ENCODE measurements around the gene TAF11L3.
"Not testable (repeated sequence)": the region's sequence is repeated elsewhere in the genome, so short reads cannot be mapped to it uniquely, and the experiment has no call there.

Gene TAF11L3

DNA sequence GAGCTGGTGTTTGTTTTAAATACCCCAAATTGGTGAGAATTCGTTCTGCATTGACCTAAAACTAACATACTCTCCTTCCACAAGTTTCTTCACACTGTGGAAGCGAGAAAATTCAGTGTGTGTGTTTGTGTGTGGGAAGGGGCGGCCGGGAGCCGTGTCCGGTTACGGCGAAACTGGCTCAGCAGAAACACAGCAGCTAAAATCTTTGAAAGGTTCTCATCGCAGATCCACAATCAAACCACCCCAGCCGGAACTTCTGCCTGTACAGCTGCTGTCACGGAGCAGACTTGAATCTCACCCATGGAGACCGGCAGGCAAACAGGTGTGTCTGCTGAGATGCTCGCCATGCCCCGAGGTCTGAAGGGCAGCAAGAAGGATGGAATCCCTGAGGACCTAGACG, at the start of gene TAF11L3:
Gene TAF11L3, plus strand, starts transcription at position 301 of the 400 bp plus-strand sequence.
- not testable (repeated sequence) for H3K27ac ChIP-seq

DNA sequence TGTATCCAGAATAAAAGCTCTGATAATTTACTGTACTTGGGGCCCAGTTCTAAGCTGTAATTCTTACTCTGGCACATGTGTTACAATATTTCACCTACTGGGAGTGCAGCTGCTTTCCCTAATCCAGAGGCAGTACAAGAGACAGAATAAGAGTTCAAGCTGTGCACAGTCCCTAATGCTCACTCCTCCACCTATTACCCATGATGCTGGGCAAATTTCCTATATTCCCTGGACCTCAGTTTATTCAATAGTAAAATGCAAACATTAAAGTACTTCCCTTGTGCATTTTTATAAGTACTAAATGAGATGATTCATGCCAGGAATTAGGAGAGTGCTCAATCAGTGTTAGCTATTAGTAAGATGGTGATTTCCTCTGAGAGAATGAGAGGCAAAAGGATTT, 48.1 kb upstream of the TAF11L3 start:
- TF ChIP-seq, protein P1, sequence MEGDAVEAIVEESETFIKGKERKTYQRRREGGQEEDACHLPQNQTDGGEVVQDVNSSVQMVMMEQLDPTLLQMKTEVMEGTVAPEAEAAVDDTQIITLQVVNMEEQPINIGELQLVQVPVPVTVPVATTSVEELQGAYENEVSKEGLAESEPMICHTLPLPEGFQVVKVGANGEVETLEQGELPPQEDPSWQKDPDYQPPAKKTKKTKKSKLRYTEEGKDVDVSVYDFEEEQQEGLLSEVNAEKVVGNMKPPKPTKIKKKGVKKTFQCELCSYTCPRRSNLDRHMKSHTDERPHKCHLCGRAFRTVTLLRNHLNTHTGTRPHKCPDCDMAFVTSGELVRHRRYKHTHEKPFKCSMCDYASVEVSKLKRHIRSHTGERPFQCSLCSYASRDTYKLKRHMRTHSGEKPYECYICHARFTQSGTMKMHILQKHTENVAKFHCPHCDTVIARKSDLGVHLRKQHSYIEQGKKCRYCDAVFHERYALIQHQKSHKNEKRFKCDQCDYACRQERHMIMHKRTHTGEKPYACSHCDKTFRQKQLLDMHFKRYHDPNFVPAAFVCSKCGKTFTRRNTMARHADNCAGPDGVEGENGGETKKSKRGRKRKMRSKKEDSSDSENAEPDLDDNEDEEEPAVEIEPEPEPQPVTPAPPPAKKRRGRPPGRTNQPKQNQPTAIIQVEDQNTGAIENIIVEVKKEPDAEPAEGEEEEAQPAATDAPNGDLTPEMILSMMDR (conservative IDR thresholded peaks at IDR 0.05), result no peak
- no peak for TF ChIP-seq ZFX (IDR thresholded peaks at IDR 0.05)
- no peak overlapping the region for H3K27ac ChIP-seq

DNA sequence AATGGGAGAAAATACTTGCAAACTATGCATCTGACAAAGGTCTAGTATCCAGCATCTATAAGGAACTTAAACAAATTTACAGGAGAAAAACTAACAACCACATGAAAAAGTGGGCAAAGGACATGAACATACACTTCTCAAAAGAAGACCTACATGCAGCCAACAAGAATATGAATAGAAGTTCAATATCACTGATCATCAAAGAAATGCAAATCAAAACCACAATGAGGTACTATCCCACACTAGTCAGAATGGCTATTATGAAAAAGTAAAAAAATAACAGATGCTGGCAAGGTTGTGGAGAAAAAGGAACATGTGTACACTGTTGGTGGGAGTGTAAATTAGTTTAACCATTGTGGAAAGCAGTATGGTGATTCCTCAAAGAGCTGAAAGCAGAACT, 43.1 kb upstream of the TAF11L3 start:
- H3K27ac ChIP-seq, result not testable (repeated sequence)

DNA sequence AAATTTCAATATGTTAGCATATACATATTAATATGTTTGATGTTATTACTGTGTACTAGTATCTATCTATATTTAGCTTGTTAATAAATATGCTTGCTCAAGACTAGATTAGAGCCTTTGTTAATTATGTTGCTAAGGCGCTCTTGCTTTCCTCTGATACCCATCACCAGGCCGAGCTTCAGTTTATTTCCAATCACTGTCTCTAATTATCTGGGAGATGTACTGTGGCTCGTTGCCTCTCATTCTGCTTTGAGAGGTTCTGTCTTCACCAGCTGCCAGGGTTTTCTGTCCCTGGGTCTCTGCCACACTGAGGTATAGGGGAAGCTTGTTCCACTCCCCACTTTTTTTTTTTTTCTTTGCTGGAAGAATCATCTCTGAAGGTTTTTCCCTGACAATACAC, 41.1 kb upstream of the TAF11L3 start:
- no peak overlapping the region for H3K27ac ChIP-seq
- TF ChIP-seq, protein P1 (conservative IDR thresholded peaks at IDR 0.05), result no peak
- TF ChIP-seq ZFX (IDR thresholded peaks at IDR 0.05), result no peak

DNA sequence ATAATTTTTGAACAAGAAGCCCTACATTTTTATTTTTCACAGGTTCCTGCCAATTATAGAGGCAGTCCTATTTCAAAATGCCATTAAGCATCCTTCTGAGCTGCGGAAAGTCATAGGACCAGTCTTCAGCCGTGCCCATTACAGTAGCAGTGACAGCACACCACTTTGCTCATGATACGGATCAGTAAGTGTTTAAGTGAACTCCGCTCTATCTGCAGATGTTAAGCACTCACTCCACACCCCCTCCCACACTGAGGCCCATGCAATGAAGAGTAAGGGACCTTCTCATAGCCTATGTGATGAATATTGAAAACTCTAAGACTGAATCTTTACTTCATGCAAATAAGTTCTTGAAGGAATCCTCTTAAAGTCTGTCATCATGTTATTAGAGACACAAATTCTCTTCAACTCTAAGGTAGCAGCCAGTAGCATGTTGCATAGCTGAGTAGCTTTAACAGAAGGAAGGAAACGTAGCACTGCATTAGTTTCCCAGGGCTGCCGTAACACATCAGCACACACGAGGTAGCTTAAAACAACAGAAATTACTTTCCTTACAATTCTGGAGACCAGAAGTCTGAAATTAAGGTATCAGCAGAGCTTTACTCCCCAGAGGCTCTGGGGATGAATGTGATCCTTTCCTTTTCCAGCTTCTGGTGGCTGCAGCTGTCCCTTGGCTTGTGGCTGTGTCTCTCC, 40.4 kb upstream of the TAF11L3 start:
- no peak overlapping the region for H3K27ac ChIP-seq
- no peak for TF ChIP-seq ZFX (IDR thresholded peaks at IDR 0.05)
- TF ChIP-seq, protein P1 (conservative IDR thresholded peaks at IDR 0.05), result no peak

DNA sequence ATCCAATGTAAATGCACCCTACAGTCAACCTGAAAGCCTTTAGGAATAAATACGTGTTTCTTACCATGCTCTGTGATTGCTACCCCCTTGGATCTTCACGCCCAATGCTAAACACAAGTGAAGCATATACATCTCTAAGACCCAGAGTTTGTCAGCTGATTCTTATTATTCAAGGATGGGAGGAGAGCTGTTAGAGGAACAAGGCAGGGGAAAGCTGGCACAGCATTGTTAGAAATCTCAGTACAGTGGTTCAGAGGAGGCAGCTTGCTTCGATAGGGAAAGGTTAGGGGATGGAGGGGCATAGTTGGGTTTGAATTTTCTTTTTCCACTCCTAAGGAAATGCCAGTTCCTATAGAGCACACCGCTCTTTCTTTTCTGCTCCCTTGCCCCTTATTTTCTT, 36.8 kb upstream of the TAF11L3 start:
- no peak overlapping the region for H3K27ac ChIP-seq
- no peak for TF ChIP-seq ZFX (IDR thresholded peaks at IDR 0.05)
- TF ChIP-seq, protein P1 (conservative IDR thresholded peaks at IDR 0.05), result no peak

DNA sequence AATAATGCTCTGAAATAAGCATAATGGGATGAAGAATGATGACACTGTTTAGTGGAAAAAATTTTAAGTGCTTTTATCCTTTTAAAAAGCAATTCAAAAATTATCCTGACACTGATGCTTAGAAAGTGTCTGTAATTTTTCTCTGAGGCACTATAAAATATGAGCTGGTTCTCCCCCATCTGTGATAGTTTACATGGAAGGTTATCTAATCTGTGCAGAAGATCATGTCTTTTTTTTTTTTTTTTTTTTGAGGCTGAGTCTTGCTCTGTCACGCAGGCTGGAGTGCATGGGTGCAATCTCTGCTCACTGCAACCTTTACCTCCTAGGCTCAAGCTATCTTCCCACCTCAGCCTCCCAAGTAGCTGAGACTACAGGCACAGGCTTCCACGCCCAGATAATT, 35.4 kb upstream of the TAF11L3 start:
- H3K27ac ChIP-seq, result no peak overlapping the region
- TF ChIP-seq, protein P1 (conservative IDR thresholded peaks at IDR 0.05), result no peak
- no peak for TF ChIP-seq ZFX (IDR thresholded peaks at IDR 0.05)

DNA sequence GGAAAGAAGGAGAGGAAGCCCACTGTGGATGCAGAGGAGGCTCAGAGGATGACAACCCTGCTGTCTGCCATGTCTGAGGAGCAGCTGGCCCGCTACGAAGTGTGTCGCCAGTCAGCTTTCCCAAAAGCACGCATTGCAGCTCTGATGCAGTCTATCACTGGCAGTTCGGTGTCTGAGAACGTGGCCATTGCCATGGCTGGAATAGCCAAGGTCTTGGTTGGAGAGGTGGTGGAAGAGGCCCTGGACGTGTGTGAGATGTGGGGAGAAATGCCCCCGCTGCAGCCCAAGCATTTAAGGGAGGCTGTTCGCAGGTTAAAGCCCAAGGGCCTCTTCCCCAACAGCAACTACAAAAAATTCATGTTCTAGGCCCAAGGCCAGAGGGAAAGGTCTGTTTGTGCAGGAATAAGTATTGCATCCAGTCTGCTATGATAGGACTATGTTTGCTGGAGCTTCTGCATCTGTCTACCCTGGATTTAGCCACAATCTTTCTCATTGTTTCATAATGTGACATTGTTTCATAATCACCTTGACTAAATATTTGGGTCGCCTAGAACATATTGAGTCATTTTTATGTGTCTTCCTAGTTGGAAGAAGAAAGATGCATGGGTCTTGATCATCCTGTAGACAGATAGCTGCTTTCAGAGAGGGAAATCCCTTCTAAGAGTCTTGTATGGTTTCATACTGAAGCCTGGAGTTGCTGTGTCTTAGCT, 31.5 kb upstream of the TAF11L3 start:
- not testable (repeated sequence) for H3K27ac ChIP-seq

DNA sequence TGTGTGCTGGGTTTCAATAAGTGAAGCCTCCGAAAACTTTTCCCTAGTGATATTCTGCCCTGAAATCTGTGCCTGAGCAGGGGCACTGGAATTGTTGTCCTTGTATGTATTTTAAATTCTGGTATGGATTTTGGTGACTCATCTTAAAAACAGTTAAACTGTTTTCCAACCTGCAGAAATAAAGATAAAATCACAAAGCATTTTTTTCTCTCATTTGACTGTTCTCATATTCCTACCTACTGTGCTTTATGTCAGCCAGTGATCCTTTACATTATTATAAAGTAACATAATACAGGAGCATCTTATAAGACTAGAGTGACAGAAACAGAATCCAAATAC, 31.0 kb upstream of the TAF11L3 start:
- TF ChIP-seq, protein P1 (conservative IDR thresholded peaks at IDR 0.05), result no peak
- TF ChIP-seq ZFX (IDR thresholded peaks at IDR 0.05), result no peak
- no peak overlapping the region for H3K27ac ChIP-seq

DNA sequence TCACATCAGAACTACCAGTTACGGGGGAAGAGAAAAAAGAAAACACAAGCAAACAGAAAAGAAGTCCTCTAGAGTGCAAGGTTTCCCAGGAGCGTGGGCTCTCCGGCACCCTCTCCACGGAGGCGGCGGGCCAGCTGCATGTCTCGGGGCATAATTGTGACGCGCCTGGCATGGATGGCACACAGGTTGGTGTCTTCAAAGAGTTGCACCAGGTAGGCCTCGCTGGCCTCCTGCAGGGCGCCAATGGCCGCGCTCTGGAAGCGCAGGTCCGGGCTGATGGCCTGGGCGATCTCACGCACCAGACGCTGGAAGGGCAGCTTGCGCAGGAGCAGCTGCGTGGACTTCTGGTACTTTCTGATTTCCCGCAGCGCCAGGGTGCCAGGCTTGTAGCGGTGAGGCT, 26.9 kb upstream of the TAF11L3 start:
- not testable (repeated sequence) for H3K27ac ChIP-seq
